Osteocyte (in vitro differentiated cells): ENCODE measurements around the gene PTPRN2. TPM values are rescaled to one million over a fixed set of nuclear protein-coding genes. Genes with fewer than 3 reads are reported as not detected.

ENCODE experiments used
- DNase-seq: peaks from one replicate; pipeline ENCODE4 v3.0.0; 2021; ENCODE audit warnings: mixed read lengths; ENCODE audit not compliant: unreplicated experiment; ENCODE audit errors: extremely low spot score
- H3K27ac Mint-ChIP-seq: one replicate; pipeline ENCODE4 v1.8.0; 2021; ENCODE audit warnings: mild to moderate bottlenecking, mixed read lengths; ENCODE audit not compliant: unreplicated experiment
- H3K27me3 Mint-ChIP-seq: one replicate; pipeline ENCODE4 v1.8.0; 2021; ENCODE audit warnings: mixed read lengths; ENCODE audit not compliant: unreplicated experiment
- H3K36me3 Mint-ChIP-seq: one replicate; pipeline ENCODE4 v1.8.0; 2021; ENCODE audit warnings: mixed read lengths; ENCODE audit not compliant: unreplicated experiment
- H3K4me1 Mint-ChIP-seq: one replicate; pipeline ENCODE4 v1.8.0; 2021; ENCODE audit warnings: mixed read lengths; ENCODE audit not compliant: unreplicated experiment
- H3K4me3 Mint-ChIP-seq: one replicate; pipeline ENCODE4 v1.8.0; 2021; ENCODE audit warnings: mild to moderate bottlenecking, moderate library complexity, mixed read lengths; ENCODE audit not compliant: unreplicated experiment
- H3K9me3 Mint-ChIP-seq: one replicate; pipeline ENCODE4 v1.8.0; 2021; ENCODE audit warnings: mixed read lengths; ENCODE audit not compliant: unreplicated experiment
- total RNA-seq: library from RNA; stranded (reverse); gene quantifications from 2 replicates; pipeline ENCODE4 v1.2.1, GENCODE V29; 2021
- TF ChIP-seq, protein P1 (sequence below): fragments of 200-600 bp; sonication (generic); IDR thresholded peaks from 2 replicates; pipeline ENCODE4 v1.5.0; 2021; ENCODE audit warnings: antibody characterized with exemption, mild to moderate bottlenecking, moderate library complexity

Gene PTPRN2
- total RNA-seq, 1 donor from 2014 or later: 0.59 TPM

DNA sequence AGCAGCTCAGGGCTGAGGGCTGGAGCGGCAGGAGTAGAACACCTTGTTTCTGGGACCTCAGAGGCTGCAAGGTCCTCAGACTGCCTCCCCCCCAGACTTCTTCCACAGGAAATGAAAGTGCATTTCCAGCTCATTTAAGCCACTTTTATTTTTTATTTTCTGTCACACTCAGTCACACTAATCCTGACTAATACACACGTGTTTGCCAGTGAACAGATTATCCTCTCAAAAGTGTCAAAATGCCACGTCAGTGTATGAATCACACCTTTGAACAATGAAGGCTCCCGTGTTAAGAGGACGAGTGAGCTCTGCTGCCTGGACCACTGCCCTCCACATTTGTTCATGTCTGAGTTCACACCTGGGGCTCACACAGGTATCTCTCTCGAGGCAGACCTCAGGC, 762.3 kb downstream of the PTPRN2 start:
- H3K27me3 Mint-ChIP-seq: no peaks in the 10 kb centered on the region

DNA sequence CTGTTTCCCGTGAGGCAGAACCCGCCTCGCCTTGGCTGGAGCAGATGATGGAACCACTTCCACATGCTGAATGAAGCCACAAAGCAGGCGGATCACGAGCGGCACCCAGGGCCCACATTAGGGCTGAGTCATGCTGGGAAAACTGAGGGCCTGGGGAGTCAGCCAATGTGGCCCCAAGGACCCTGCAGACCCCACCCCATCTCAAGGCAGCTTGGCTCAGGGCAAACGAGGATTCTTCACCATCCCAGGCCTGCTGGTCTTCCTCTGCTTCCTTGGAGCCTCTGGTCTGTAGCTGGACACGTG, 762.9 kb downstream of the PTPRN2 start:
- Mint-ChIP-seq H3K9me3 (no peaks in the 10 kb centered on the region), H3K4me1 (no peaks in the 10 kb centered on the region), H3K4me3 (no peak overlapping the region), H3K27ac (no peak overlapping the region), H3K36me3 (no peaks in the 10 kb centered on the region), H3K27me3 (no peaks in the 10 kb centered on the region)
- TF ChIP-seq, protein P1, sequence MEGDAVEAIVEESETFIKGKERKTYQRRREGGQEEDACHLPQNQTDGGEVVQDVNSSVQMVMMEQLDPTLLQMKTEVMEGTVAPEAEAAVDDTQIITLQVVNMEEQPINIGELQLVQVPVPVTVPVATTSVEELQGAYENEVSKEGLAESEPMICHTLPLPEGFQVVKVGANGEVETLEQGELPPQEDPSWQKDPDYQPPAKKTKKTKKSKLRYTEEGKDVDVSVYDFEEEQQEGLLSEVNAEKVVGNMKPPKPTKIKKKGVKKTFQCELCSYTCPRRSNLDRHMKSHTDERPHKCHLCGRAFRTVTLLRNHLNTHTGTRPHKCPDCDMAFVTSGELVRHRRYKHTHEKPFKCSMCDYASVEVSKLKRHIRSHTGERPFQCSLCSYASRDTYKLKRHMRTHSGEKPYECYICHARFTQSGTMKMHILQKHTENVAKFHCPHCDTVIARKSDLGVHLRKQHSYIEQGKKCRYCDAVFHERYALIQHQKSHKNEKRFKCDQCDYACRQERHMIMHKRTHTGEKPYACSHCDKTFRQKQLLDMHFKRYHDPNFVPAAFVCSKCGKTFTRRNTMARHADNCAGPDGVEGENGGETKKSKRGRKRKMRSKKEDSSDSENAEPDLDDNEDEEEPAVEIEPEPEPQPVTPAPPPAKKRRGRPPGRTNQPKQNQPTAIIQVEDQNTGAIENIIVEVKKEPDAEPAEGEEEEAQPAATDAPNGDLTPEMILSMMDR: no peak
- DNase-seq: no peak

More for the DNA sequence above, 762.3 kb downstream of the PTPRN2 start:
- no peak for DNase-seq
- Mint-ChIP-seq H3K36me3 (no peaks in the 10 kb centered on the region), H3K9me3 (no peaks in the 10 kb centered on the region), H3K4me1 (no peaks in the 10 kb centered on the region), H3K4me3 (no peak overlapping the region), H3K27ac (no peak overlapping the region)
- TF ChIP-seq, protein P1: no peak

DNA sequence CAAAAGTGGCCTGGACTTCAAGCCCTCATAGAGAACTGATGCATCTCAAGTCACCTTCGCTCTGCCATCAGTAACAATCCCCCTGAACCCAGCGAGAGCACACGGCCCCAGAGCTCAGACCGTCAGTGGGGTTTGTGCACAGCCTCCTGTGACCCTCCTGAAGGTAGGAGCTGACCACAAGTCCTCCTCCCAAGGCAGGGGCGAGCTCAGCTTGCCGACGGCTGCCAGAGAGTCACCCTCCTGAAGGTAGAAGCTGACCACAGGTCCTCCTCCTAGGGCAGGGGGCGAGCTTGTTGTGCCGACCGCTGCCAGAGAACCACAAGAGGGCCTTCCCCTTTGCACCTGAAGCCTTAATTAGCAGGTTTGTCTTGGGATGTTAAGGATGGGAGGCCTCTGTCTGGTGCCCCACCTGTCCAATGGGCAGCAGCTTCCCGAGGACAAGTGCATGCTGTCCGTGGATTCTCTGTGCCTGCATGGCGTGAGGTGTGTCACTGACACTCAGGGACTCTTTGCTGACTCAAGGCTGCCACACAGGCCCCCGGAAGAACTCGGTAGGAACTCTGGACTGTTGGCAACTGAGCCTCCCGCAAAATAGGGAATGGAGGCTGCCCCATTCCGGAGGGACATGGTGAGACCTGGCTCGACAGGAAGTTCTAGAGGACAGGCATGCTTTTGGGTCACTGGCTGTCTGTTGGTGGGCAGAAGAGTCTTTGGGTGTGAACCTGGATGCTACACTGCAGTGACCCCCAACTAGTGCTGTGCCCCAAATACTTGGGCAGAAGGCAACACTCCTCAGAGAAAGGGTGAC, 763.4 kb downstream of the PTPRN2 start:
- Mint-ChIP-seq H3K4me1 (no peaks in the 10 kb centered on the region), H3K27me3 (no peaks in the 10 kb centered on the region), H3K27ac (no peak overlapping the region), H3K9me3 (no peaks in the 10 kb centered on the region), H3K4me3 (no peak overlapping the region), H3K36me3 (no peaks in the 10 kb centered on the region)
- no peak for DNase-seq
- TF ChIP-seq, protein P1: no peak

DNA sequence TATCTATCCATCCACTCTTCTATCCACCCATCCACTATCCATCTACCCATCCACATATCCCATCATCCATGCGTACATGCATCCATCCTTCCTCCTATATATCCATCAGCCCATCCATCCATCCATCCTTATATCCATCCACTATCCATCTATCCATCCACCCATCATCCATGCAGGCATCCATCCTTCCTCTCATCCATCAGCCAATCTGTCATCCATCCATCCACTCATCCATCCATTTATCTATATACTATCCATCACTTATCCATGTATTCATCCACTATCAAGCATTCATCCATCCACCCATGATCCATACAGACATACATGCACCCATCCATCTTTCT, 765.0 kb downstream of the PTPRN2 start:
- TF ChIP-seq, protein P1: no peak
- Mint-ChIP-seq H3K9me3 (peaks cover 5% of the 10 kb centered on the region), H3K27ac (no peak overlapping the region), H3K4me1 (no peaks in the 10 kb centered on the region), H3K4me3 (no peak overlapping the region), H3K36me3 (no peaks in the 10 kb centered on the region), H3K27me3 (no peaks in the 10 kb centered on the region)
- no peak for DNase-seq

DNA sequence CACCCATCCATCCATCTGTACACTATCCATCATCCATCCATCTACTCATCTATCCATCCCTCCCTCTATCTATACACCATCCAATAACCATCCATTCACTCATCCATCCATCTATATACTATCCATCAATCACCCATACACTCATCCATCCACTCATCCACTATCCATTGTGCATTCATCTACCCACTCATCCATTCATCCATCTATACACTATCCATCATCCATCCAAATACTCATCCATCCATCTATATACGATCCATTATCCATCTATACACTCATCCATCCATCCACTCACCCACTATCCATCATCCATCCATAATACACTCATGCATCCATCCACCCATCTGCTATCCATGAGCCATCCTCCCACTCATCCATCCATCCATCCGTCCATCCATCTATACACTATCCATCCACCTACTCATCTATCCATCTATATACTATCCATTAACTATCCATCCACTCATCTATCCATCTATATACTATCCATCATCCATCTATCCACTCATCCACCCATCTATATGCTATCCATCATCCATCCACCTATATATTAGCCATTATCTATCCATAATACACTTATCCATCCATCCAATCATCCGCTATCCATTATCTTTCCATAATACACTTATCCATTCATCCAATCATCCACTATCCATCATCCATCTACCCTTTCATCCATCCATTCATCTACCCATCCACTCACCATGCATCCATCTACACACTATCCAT, 765.5 kb downstream of the PTPRN2 start:
- Mint-ChIP-seq H3K27ac (no peak overlapping the region), H3K36me3 (no peaks in the 10 kb centered on the region), H3K4me3 (no peak overlapping the region), H3K4me1 (no peaks in the 10 kb centered on the region), H3K27me3 (no peaks in the 10 kb centered on the region), H3K9me3 (peaks cover 8% of the 10 kb centered on the region)
- no peak for DNase-seq
- TF ChIP-seq, protein P1: no peak
